Endothelial cell of umbilical vein (primary cell): ENCODE measurements around the gene CDC25A. TPM values are rescaled to one million over a fixed set of nuclear protein-coding genes. Genes with fewer than 3 reads are reported as not detected.

Experiments used
- BruUV-seq: library from RNA; stranded (reverse); fragments of 400-500 nt; replicated peaks from 2 replicates; lab custom pipeline; 2021; lab: Mats Ljungman, UMichigan
- CTCF ChIA-PET: fragments of 300-600, 350-600 bp; sonication (Branson Sonifier 250); formaldehyde crosslinking; loops from one replicate; lab custom pipeline; 2021; ENCODE audit warnings: antibody characterized with exemption, inconsistent platforms; lab: Charles Lee
- POLR2A ChIA-PET: fragments of 300-600, 350-600 bp; sonication (Branson Sonifier 250); formaldehyde crosslinking; loops from one replicate; lab custom pipeline; 2021; ENCODE audit warnings: antibody characterized with exemption, inconsistent platforms; lab: Charles Lee
- DNase-seq: peaks from one replicate; pipeline ENCODE4 v3.0.0-alpha.2; 2011; ENCODE audit warnings: low read depth, low spot score
- FAIRE-seq: peaks from 2 replicates; lab custom pipeline; 2011; peaks lifted over from hg19 to GRCh38; lab: Jason Lieb, UNC
- H2AFZ ChIP-seq: 2 replicates; pipeline ENCODE4 v1.6.0; 2012; ENCODE audit warnings: low read depth, low read length, control low read depth, inconsistent platforms
- H3K27ac ChIP-seq: 2 replicates; pipeline ENCODE4 v1.5.1; 2011; ENCODE audit warnings: low read depth, mild to moderate bottlenecking, control low read depth, low read length, moderate library complexity; ENCODE audit not compliant: insufficient read depth
- H3K27me3 ChIP-seq, 2 experiments: 2 replicates each; pipeline versions ENCODE4 v1.6.0 to v1.6.1; 2011; ENCODE audit warnings: low read length in 2 of 2, mixed read lengths in 1 of 2; ENCODE audit not compliant: control insufficient read depth in 2 of 2, insufficient read depth in 2 of 2
- H3K36me3 ChIP-seq, 2 experiments: 2 replicates in 1 of 2; 3 replicates in 1 of 2; pipeline ENCODE4 v1.5.1; 2011; ENCODE audit warnings: low read length in 2 of 2, mild to moderate bottlenecking in 1 of 2, moderate library complexity in 1 of 2; ENCODE audit not compliant: control insufficient read depth in 2 of 2, insufficient read depth in 2 of 2; ENCODE audit errors: extremely low read depth in 1 of 2
- H3K4me1 ChIP-seq: 3 replicates; pipeline ENCODE4 v1.5.1; 2011; ENCODE audit warnings: mild to moderate bottlenecking, low read length; ENCODE audit not compliant: control insufficient read depth, insufficient read depth; ENCODE audit errors: extremely low read depth
- H3K4me2 ChIP-seq: 2 replicates; pipeline ENCODE4 v1.6.1; 2011; ENCODE audit warnings: low read length, control low read depth, mixed read lengths; ENCODE audit not compliant: insufficient read depth
- H3K4me3 ChIP-seq, 3 experiments: fragments of 200-600 bp in 1 of 3; sonication (generic), shearing (Covaris generic) in 1 of 3; replicated peaks in 1 of 3; 2 replicates each; pipeline ENCODE4 v1.5.1; 2011 to 2016; ENCODE audit warnings: control low read depth in 3 of 3, low read length in 3 of 3, mild to moderate bottlenecking in 2 of 3, inconsistent platforms in 1 of 3, low read depth in 1 of 3, moderate library complexity in 1 of 3; ENCODE audit not compliant: insufficient read depth in 1 of 3
- H3K79me2 ChIP-seq: 2 replicates; pipeline ENCODE4 v1.6.0; 2012; ENCODE audit warnings: low read length, inconsistent platforms; ENCODE audit not compliant: control insufficient read depth, insufficient read depth
- H3K9ac ChIP-seq: replicated peaks from 2 replicates; pipeline ENCODE3; 2011; ENCODE audit warnings: low read length, control low read depth; ENCODE audit not compliant: insufficient read depth; ENCODE audit errors: extremely low read depth
- H3K9me1 ChIP-seq: replicated peaks from 3 replicates; pipeline ENCODE4 v1.6.0; 2011; ENCODE audit warnings: mild to moderate bottlenecking, low read length; ENCODE audit not compliant: control insufficient read depth, insufficient read depth; ENCODE audit errors: extremely low read depth
- H3K9me3 ChIP-seq: replicated peaks from 2 replicates; pipeline ENCODE4 v1.5.1; 2012; ENCODE audit warnings: low read length, inconsistent platforms; ENCODE audit not compliant: control insufficient read depth, insufficient read depth
- H4K20me1 ChIP-seq: replicated peaks from 2 replicates; pipeline ENCODE3; 2011; ENCODE audit warnings: mild to moderate bottlenecking, low read length; ENCODE audit not compliant: control insufficient read depth, insufficient read depth; ENCODE audit errors: extremely low read depth
- EZH2 ChIP-seq: IDR thresholded peaks from 2 replicates; pipeline ENCODE4 v1.6.1; 2012; ENCODE audit warnings: borderline replicate concordance, low read depth, mild to moderate bottlenecking, moderate library complexity, low read length, inconsistent platforms; ENCODE audit not compliant: severe bottlenecking
- FOS ChIP-seq: IDR thresholded peaks from 2 replicates; pipeline ENCODE4 v1.6.1; 2011; ENCODE audit warnings: mild to moderate bottlenecking, low read length, moderate library complexity, borderline replicate concordance; ENCODE audit not compliant: insufficient read depth
- GATA2 ChIP-seq: IDR thresholded peaks from 2 replicates; pipeline ENCODE4 v1.7.0; 2011; ENCODE audit warnings: low read depth, mild to moderate bottlenecking, moderate library complexity, mixed read lengths, low read length; ENCODE audit not compliant: insufficient read length, insufficient read depth
- JUN ChIP-seq: IDR thresholded peaks from 2 replicates; pipeline ENCODE4 v1.6.1; 2011; ENCODE audit warnings: borderline replicate concordance, low read depth; ENCODE audit not compliant: insufficient read length, insufficient read depth
- MYC ChIP-seq: IDR thresholded peaks from one replicate; pipeline ENCODE4 v1.6.1; 2011; ENCODE audit warnings: mild to moderate bottlenecking, low read depth, low read length
- POLR2A ChIP-seq: IDR thresholded peaks from 2 replicates; pipeline ENCODE4 v1.6.1; 2012; ENCODE audit warnings: low read depth, mild to moderate bottlenecking, control low read depth, low read length
- POLR2AphosphoS5 ChIP-seq: IDR thresholded peaks from 2 replicates; pipeline ENCODE4 v1.6.1; 2012; ENCODE audit warnings: low read depth, mild to moderate bottlenecking, control low read depth, low read length, moderate library complexity; ENCODE audit not compliant: insufficient read depth
- dilution Hi-C: fragments of 300-500 bp; cut with MboI; formaldehyde crosslinking; loops from one replicate; pipeline ENCODE4 v1.15.0; 2019; ENCODE audit warnings: low sequenced_read_pairs; ENCODE audit not compliant: extremely low pct_ligation_motif_present
- intact Hi-C: fragments of 100-400 bp; cut with micrococcal nuclease; formaldehyde crosslinking; loops from one replicate; pipeline ENCODE4 v1.10.0; 2022
- polyA plus RNA-seq, 4 experiments: library from polyadenylated mRNA; depleted of rRNA in 3 of 4; stranded (reverse) in 3 of 4; unstranded in 1 of 4; fragments of >200 nt; gene quantifications; 2 replicates each; pipeline versions ENCODE4 v1.2.1 to v1.2.3, GENCODE V29; 2011 to 2012; ENCODE audit warnings: missing spikeins in 1 of 4
- total RNA-seq: library from RNA; stranded (reverse); gene quantifications from 2 replicates; pipeline ENCODE4 v1.2.3, GENCODE V29; 2021
- TF ChIP-seq, protein P1 (sequence below): IDR thresholded peaks from 2 replicates; pipeline ENCODE4 v1.6.1; 2011; ENCODE audit not compliant: insufficient read depth, insufficient read length
- TF ChIP-seq, protein P2 (sequence below), 2 donors: IDR thresholded peaks; 1 replicate in 1 of 2; 2 replicates in 1 of 2; pipeline ENCODE4 v1.5.1; 2011; ENCODE audit warnings: low read length in 2 of 2, mild to moderate bottlenecking in 2 of 2, moderate library complexity in 2 of 2, control low read depth in 1 of 2, inconsistent platforms in 1 of 2, low read depth in 1 of 2; ENCODE audit not compliant: insufficient read depth in 1 of 2; ENCODE audit errors: extremely low read depth in 1 of 2

Gene CDC25A
- total and polyA plus RNA-seq, 2 donors (not counting 3 experiments of a cell fraction or from before 2014, with no cell fraction given) = 5.5 to 18.4 TPM

DNA sequence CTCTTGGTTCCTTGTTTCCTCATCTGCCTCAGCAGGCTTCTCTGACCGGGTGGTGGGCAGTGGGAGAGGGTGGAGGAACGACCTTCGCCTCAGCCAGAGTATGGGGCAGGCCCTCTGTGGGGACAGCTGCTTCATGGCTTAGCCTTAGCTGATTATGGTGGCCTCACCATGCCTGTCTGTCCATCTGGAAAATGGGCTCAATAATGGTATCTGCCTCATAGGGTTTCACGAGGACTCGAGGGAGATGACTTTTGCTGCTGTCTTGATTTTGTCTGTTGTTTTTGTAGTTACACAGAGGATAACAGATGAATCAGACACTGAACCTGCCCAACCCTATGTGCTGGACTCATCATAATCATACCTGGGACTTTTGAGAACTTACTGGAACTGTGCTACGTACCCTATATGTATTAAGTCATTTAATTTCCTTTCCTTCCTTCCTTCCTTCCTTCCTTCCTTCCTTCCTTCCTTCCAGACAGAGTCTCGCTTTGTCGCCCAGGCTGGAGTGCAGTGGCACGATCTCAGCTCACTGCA is 46.5 kb downstream of the CDC25A start:
- intact Hi-C loops (no loop called here), dilution Hi-C loops (no loop called here)
- ChIA-PET POLR2A (no interaction called here), CTCF (interaction anchor here (2.2 to 2.9 kb wide), 3 partner anchors 10 to 304 kb away, joined by 8 to 20 read pairs (median 12); no protein-coding TSS in a partner anchor)
- TF ChIP-seq MYC (no peak), JUN (no peak), POLR2A (no peak), GATA2 (no peak), POLR2AphosphoS5 (no peak), EZH2 (no peak), FOS (no peak)
- TF ChIP-seq, protein P1, sequence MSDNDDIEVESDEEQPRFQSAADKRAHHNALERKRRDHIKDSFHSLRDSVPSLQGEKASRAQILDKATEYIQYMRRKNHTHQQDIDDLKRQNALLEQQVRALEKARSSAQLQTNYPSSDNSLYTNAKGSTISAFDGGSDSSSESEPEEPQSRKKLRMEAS = no peak
- TF ChIP-seq, protein P2, sequence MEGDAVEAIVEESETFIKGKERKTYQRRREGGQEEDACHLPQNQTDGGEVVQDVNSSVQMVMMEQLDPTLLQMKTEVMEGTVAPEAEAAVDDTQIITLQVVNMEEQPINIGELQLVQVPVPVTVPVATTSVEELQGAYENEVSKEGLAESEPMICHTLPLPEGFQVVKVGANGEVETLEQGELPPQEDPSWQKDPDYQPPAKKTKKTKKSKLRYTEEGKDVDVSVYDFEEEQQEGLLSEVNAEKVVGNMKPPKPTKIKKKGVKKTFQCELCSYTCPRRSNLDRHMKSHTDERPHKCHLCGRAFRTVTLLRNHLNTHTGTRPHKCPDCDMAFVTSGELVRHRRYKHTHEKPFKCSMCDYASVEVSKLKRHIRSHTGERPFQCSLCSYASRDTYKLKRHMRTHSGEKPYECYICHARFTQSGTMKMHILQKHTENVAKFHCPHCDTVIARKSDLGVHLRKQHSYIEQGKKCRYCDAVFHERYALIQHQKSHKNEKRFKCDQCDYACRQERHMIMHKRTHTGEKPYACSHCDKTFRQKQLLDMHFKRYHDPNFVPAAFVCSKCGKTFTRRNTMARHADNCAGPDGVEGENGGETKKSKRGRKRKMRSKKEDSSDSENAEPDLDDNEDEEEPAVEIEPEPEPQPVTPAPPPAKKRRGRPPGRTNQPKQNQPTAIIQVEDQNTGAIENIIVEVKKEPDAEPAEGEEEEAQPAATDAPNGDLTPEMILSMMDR (IDR thresholded peaks at IDR 0.05; ENCODE audit: extremely low read depth in 1 of 2, insufficient read depth in 1 of 2, low read depth in 1 of 2, low read length in 2 of 2) = no peak
- Histone ChIP-seq H3K9ac (no peak overlapping the region), H3K27ac (no peak overlapping the region), H3K4me1 (peaks cover 9% of the 10 kb centered on the region), H4K20me1 (no peaks in the 10 kb centered on the region), H3K9me3 (no peaks in the 10 kb centered on the region), H3K9me1 (no peaks in the 10 kb centered on the region), H3K27me3 (no peaks in the 10 kb centered on the region), H3K4me2 (no peak overlapping the region), H3K36me3 (no peaks in the 10 kb centered on the region), H2AFZ (no peak overlapping the region), H3K4me3 (no peak overlapping the region), H3K79me2 (no peaks in the 10 kb centered on the region)
- no peak for FAIRE-seq
- BruUV-seq = no TSS peak
- no peak for DNase-seq
